Activated CD8-positive, alpha-beta T cell treated with anti-CD3 and anti-CD28 coated beads for 36 hours (primary cell): ENCODE results near the gene LINC00305. TPM values are rescaled to one million over a fixed set of nuclear protein-coding genes. Genes with fewer than 3 reads are reported as not detected.

Experiments used
- ATAC-seq: fragments of 200-7000 bp; cut with Tn5 transposase; one replicate; pipeline ENCODE4 v1.10.0; 2021; ENCODE audit warnings: mild to moderate bottlenecking, moderate library complexity
- CTCF ChIA-PET: fragments of 350-600 bp; sonication (Branson Sonifier 250); formaldehyde crosslinking; loops from one replicate; lab custom pipeline; 2021; ENCODE audit warnings: antibody characterized with exemption; lab: Charles Lee
- POLR2A ChIA-PET: fragments of 350-600 bp; sonication (Branson Sonifier 250); formaldehyde crosslinking; loops from one replicate; lab custom pipeline; 2021; ENCODE audit warnings: antibody characterized with exemption; lab: Charles Lee
- DNase-seq: peaks from one replicate; pipeline ENCODE4 v3.0.0-alpha.2; 2020
- H3K27ac Mint-ChIP-seq: one replicate; pipeline ENCODE4 v1.8.0; 2021; ENCODE audit warnings: mild to moderate bottlenecking, mixed read lengths
- H3K27me3 Mint-ChIP-seq: one replicate; pipeline ENCODE4 v1.8.0; 2021; ENCODE audit warnings: mixed read lengths
- H3K36me3 Mint-ChIP-seq: one replicate; pipeline ENCODE4 v1.8.0; 2021; ENCODE audit warnings: low read depth, mixed read lengths
- H3K4me1 Mint-ChIP-seq: one replicate; pipeline ENCODE4 v1.8.0; 2021; ENCODE audit warnings: low read depth, mixed read lengths
- H3K4me3 Mint-ChIP-seq: one replicate; pipeline ENCODE4 v1.8.0; 2021; ENCODE audit warnings: mild to moderate bottlenecking, moderate library complexity, mixed read lengths
- H3K9me3 Mint-ChIP-seq: one replicate; pipeline ENCODE4 v1.8.0; 2021; ENCODE audit warnings: mixed read lengths
- intact Hi-C: fragments of 100-400 bp; cut with micrococcal nuclease; formaldehyde crosslinking; loops from one replicate; pipeline ENCODE4 v1.10.0; 2022
- total RNA-seq, 2 experiments: library from RNA; stranded (reverse); gene quantifications; one replicate each; pipeline ENCODE4 v1.2.3, GENCODE V29; 2021
- TF ChIP-seq, protein P1 (sequence below): fragments of 200-600 bp; IDR thresholded peaks from one replicate; pipeline ENCODE4 v1.8.0; 2022; ENCODE audit warnings: antibody characterized with exemption, mild to moderate bottlenecking

LINC00305 gene
- total RNA-seq, 2 experiments from 2014 or later: not detected

GRCh38 chr18:64095056-64095455 lies 53.8 kb downstream of the LINC00305 start:
- no peak overlapping the region for H3K27ac Mint-ChIP-seq
- intact Hi-C loops: no loop called here
- H3K27me3 Mint-ChIP-seq: no peaks in the 10 kb centered on the region
- no peaks in the 10 kb centered on the region for H3K4me1 Mint-ChIP-seq
- ChIA-PET CTCF (no interaction called here), POLR2A (no interaction called here)
- ATAC-seq (no peak), DNase-seq (no peak)
- H3K9me3 Mint-ChIP-seq: no peaks in the 10 kb centered on the region
- no peak overlapping the region for H3K4me3 Mint-ChIP-seq
- TF ChIP-seq, protein P1, sequence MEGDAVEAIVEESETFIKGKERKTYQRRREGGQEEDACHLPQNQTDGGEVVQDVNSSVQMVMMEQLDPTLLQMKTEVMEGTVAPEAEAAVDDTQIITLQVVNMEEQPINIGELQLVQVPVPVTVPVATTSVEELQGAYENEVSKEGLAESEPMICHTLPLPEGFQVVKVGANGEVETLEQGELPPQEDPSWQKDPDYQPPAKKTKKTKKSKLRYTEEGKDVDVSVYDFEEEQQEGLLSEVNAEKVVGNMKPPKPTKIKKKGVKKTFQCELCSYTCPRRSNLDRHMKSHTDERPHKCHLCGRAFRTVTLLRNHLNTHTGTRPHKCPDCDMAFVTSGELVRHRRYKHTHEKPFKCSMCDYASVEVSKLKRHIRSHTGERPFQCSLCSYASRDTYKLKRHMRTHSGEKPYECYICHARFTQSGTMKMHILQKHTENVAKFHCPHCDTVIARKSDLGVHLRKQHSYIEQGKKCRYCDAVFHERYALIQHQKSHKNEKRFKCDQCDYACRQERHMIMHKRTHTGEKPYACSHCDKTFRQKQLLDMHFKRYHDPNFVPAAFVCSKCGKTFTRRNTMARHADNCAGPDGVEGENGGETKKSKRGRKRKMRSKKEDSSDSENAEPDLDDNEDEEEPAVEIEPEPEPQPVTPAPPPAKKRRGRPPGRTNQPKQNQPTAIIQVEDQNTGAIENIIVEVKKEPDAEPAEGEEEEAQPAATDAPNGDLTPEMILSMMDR: no peak
- H3K36me3 Mint-ChIP-seq: no peaks in the 10 kb centered on the region

DNA sequence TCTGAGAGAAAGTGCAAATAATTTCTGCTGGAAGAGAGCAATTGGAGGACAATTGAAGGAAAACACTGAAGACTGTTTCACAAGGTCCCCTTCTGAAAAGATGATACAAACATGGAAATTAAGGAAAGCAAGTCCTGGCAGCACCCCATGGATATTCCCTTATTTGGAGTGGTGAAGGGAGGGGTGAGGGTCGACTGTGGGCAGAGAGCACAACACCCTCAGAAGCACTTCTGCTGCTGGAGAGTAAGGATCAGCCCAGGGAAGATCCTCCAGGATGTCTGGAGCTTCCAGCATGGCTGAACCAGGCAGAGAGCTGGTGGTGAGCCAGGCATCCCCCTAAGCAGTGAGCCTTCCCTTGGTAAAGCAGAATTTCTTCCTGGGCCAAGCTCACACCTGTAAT lies 54.7 kb downstream of the LINC00305 start:
- ChIA-PET POLR2A (no interaction called here), CTCF (no interaction called here)
- ATAC-seq: no peak
- H3K9me3 Mint-ChIP-seq: no peaks in the 10 kb centered on the region
- H3K4me1 Mint-ChIP-seq: no peaks in the 10 kb centered on the region
- TF ChIP-seq, protein P1: no peak
- no peaks in the 10 kb centered on the region for H3K27me3 Mint-ChIP-seq
- no peaks in the 10 kb centered on the region for H3K36me3 Mint-ChIP-seq
- no peak overlapping the region for H3K4me3 Mint-ChIP-seq
- intact Hi-C loops: no loop called here
- H3K27ac Mint-ChIP-seq: no peak overlapping the region
- DNase-seq: no peak

DNA sequence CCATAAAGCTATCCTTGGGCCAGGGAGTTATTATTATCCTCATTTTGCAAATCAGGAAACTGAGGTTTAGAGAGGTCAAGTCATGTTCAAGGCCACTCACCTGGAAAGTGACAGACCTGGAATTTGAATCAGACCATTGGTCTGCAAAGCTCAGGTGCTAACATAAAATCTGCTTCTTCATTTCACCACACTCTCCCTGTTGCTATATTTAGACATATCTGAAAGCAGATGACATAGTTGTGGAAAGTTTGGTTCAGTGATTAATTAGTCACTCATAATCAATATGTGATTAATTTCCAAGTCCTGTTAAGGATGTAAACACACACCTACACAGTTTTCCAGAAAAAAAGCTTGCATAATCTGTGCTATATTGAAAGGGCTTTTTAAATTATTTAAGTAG lies 57.4 kb downstream of the LINC00305 start:
- no peaks in the 10 kb centered on the region for H3K36me3 Mint-ChIP-seq
- ATAC-seq (no peak), DNase-seq (no peak)
- no peaks in the 10 kb centered on the region for H3K9me3 Mint-ChIP-seq
- H3K27me3 Mint-ChIP-seq: no peaks in the 10 kb centered on the region
- TF ChIP-seq, protein P1: no peak
- no peaks in the 10 kb centered on the region for H3K4me1 Mint-ChIP-seq
- ChIA-PET CTCF (no interaction called here), POLR2A (no interaction called here)
- H3K27ac Mint-ChIP-seq: no peak overlapping the region
- intact Hi-C loops: no loop called here
- H3K4me3 Mint-ChIP-seq: no peak overlapping the region

DNA sequence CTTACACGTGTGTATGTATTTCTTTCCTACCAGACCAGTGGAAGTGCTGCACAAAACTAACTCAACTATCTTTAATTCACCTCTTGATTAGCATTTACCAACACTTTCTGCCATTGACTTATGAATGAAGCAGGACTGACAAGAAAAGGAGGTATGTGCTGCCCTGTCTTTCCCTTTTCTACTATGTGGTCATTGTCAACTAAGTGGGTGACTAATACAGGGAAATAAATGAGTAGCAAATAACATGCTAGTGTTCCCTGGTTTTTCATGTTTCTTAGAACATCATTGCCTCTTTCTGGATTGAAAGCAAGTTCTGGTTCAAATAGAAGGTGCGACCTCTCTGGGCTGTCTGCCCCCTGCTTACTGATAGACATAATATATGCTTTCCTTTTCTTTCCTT lies 58.0 kb downstream of the LINC00305 start:
- ChIA-PET CTCF (no interaction called here), POLR2A (no interaction called here)
- no peaks in the 10 kb centered on the region for H3K9me3 Mint-ChIP-seq
- TF ChIP-seq, protein P1: no peak
- ATAC-seq (no peak), DNase-seq (no peak)
- H3K4me1 Mint-ChIP-seq: no peaks in the 10 kb centered on the region
- no peak overlapping the region for H3K27ac Mint-ChIP-seq
- no peaks in the 10 kb centered on the region for H3K27me3 Mint-ChIP-seq
- intact Hi-C loops: no loop called here
- no peak overlapping the region for H3K4me3 Mint-ChIP-seq
- no peaks in the 10 kb centered on the region for H3K36me3 Mint-ChIP-seq

DNA sequence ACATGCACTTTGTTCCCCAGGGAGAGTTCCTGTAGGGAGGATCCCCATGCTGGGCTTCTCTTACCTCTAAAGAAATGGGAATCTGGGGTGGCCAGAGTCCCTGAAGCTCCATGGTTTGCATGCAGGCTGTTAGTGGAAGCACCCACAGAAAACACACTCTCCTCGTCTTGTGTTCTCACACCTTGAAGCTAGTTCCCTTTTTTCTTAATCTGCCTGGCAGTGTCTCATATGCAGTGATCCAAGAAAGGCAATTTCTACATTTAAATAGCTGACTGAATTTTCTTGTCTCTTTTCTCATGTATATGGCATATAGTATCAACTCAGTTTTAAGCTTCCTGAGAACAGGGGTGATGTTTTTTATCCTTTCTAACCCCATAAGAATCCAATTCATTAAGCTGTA lies 65.0 kb downstream of the LINC00305 start:
- no peak for DNase-seq
- TF ChIP-seq, protein P1: no peak
- no peaks in the 10 kb centered on the region for H3K36me3 Mint-ChIP-seq
- no peaks in the 10 kb centered on the region for H3K27me3 Mint-ChIP-seq
- H3K27ac Mint-ChIP-seq: no peak overlapping the region
- ATAC-seq: no peak
- ChIA-PET CTCF (no interaction called here), POLR2A (no interaction called here)
- no peaks in the 10 kb centered on the region for H3K4me1 Mint-ChIP-seq
- H3K4me3 Mint-ChIP-seq: no peak overlapping the region
- H3K9me3 Mint-ChIP-seq: no peaks in the 10 kb centered on the region
- intact Hi-C loops: no loop called here
